ENCODE data around the gene SMARCB1.

- TF ChIP-seq CTCF (IDR thresholded peaks at IDR 0.05 in 8 of 11, conservative IDR thresholded peaks at IDR 0.05 in 3 of 11) (no peak), POLR2A (IDR thresholded peaks at IDR 0.05) (no peak), POLR2AphosphoS5 (IDR thresholded peaks at IDR 0.05) (no peak)
Observed at GRCh38 chr22:23836281-23836680, 49.5 kb downstream of the SMARCB1 start.
